Measurements from ENCODE around the gene LIN7B.
A peak's percentile ranks its signal among the peaks of the same experiment; 100 is the strongest.
"Not testable (repeated sequence)": the region's sequence is repeated elsewhere in the genome, so short reads cannot be mapped to it uniquely, and the experiment has no call there.

The LIN7B gene, protein sequence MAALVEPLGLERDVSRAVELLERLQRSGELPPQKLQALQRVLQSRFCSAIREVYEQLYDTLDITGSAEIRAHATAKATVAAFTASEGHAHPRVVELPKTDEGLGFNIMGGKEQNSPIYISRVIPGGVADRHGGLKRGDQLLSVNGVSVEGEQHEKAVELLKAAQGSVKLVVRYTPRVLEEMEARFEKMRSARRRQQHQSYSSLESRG

DNA sequence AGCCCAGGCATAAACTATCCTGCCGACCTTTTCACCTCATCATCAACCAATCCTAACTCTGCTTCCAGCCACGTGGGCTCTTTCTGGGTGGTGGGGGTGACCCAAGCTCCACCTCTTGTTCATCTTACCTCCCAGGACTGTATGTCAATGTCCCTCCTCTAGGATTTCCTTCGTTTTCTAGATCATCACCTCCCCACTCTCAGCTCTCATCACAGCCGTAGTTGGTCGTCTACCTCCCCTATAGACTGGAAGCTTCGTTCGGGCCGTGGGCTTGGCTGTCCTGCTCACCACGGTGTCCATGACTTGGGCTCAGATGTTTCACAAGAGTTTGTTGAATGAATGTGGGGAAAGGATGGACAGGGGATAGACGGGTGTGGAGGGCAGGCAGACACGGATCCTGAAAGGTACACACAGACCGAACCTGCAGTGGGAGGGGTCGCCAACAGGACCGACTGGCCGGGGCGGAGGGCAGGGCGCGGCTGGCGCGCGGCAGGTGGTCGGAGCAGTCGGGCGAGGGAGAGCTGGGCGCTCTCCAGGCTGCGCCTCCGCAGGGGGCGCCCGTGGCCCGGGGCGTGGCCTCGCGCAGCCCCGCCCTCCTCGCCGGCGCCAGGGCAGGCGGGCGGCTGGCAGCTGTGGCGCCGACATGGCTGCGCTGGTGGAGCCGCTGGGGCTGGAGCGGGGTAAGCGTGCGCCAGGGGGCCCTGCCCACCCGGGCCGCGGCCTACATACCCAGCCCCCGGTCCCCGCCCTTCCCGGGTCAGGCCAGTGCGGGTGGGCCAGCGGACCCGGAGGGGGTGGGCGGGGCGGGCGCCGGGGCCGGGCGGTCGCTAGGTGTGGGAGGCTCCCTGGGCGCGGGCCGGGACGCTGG is at the start of gene LIN7B:
Gene LIN7B (plus strand): TSS at position 609 of the 868 bp plus-strand sequence. CDS start 35 bp downstream, at position 644.
- DNase-seq, result peak; percentile 66

DNA sequence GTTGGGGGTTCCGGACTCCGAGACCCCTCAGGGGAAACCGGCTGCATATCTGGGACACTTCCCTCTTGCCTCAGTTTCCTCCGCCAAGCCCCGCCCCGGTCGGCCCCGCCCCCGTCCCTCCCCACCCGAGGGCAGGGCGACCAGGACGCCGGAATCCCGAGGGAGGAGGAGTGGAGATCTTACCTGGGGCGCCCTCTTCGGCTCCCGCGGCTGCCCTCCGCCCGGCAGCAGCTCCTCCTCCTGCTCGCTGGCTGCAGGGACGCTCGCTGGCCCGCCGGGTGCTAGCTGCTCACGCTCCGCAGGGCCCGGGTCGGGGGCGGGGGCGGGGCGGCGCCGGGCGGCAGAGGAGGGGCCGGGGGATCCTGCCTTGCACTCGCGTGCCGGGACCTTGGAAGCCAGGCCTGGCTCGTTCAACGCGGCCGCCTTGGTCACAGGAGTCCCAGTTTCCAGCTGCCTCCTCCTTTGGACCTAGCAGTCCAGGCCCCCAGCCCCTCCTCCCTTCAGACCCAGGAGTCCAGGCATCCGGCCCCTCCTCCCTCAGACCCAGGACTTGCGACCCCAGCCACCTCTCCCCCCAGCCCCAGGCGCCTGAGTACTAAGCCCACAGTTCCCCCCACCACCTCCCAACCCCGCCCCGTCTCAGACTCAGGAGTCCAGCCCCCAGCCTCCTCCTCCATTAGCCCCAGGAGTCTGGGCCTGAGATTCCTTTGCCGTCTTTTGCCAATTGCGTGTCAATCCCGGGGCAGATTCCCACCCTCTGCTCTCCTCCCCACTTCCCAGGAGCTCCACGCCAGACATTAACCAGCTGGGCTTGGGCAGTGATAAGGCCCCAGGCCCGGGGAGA is 49.2 kb upstream of the LIN7B start, which contains the start of gene NTF4:
Gene NTF4 (minus strand): TSS at position 51 of the 844 bp plus-strand sequence. CDS start 2,821 bp downstream, outside the sequence.
- DNase-seq, result no peak

DNA sequence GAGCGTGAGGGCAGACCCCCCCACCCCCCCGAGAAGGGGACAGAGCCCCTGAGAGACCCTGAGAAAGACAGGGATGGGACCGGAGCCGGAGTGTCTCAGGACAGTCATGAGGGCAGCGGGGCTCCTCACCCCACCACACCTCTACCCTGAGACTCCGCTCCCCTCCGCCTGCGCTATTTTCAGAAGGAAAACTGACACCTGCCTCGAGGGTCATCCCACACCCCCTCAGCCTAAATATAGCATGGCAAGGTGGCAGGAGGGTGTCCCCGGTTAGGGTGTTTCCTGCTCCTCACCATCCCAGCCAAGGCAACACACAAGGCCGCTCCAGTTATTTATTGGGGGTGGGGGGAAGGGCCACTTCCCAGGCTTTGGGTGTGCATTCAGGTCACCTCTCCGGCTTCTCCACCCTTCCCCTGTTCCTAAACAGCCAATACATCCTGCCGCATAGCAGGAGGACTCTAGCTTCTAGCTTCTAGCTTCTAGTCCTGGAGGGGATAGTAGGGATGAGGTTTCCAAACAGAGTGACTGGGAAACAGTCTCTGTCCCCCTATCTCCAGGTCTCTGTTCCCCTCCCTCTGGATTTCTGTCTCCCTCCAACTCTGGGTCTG is 48.2 kb upstream of the LIN7B start:
- no peak for DNase-seq

DNA sequence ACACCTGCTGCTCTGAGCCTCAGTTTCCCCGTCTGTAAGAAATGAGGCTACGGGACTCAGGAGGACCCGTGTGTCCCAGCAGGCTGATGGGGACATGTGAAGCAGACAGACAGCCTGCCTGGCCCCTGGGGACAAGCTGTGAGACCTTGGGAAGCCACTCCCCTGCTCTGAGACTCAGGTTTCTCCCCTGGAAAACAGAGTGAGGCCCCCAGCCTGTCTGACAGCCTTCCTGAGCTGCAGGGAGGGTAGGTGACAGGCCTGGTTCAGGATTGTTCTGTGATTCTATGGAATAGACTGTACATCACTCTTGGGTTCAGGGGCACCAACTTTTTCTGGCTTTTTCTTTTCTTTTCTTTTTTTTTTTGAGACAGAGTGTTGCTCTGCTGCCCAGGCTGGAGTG is 46.6 kb upstream of the LIN7B start:
- no peak for DNase-seq

DNA sequence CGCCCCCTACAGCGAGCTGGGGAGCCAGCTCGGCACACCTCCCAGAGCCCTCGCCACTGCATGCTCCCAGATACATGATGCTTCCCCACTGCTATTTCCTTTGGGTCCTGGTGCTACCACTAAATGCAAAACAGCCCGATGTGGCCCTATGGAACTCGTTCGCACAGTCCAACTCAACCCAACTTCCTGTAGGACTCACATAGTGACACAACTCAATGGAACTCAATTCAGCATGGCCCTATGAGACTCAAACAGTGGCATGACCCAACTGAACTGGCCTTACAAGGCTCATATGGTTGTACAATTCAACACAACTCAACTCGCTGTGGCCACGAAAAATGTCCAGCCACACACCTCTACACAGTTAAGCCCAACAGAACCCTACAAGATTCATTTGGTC is 45.1 kb upstream of the LIN7B start:
- DNase-seq, result no peak

DNA sequence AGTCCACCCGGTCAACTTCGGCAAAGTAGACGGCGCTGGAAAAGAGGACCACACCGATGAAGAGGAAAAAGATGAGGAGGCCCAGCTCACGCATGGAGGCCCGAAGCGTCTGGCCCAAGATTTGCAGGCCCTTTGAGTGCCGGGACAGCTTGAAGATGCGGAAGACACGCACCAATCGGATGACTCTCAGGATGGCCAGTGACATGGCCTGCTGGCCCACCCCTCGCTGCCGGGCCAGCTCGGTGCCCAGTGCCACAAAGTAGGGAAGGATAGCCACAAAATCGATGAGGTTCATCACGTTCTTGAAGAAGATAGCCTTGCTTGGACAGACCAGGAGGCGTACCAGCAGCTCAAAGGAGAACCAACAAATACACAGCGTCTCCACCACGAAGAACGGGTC is 43.8 kb upstream of the LIN7B start:
- DNase-seq, result no peak

DNA sequence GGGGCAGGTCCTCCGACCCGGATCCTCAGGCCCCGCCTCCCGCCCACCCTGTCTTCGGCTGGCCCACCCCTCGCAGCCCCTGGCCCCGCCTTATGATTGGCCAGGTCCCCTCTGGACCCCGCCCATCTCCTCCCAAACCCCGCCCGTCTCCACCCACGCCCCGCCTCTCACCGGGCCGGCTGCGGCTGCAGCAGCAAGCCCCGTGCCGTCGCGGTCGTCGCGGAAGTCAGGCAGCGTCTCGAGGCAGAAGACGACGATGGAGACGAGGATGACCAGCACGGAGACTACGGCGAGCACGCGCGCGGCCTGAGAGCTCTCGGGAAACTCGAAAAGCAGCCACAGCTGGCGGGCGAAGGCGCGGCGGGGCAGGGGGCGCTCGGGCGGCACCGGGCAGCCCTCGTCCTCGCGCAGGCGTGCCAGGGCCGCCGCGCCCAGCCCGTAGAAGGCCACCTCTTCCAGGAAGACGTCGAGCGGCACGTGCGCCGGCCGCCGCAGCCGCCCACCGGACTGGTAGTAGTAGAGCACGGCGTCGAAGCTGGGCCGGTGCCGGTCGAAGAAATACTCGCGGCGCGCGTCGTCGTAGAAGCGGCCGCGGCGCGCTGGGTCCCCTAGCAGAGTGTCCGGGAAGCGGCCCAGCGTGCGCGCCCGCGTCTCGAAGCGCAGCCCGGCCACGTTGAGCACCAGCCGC is 42.2 kb upstream of the LIN7B start:
- no peak for DNase-seq

DNA sequence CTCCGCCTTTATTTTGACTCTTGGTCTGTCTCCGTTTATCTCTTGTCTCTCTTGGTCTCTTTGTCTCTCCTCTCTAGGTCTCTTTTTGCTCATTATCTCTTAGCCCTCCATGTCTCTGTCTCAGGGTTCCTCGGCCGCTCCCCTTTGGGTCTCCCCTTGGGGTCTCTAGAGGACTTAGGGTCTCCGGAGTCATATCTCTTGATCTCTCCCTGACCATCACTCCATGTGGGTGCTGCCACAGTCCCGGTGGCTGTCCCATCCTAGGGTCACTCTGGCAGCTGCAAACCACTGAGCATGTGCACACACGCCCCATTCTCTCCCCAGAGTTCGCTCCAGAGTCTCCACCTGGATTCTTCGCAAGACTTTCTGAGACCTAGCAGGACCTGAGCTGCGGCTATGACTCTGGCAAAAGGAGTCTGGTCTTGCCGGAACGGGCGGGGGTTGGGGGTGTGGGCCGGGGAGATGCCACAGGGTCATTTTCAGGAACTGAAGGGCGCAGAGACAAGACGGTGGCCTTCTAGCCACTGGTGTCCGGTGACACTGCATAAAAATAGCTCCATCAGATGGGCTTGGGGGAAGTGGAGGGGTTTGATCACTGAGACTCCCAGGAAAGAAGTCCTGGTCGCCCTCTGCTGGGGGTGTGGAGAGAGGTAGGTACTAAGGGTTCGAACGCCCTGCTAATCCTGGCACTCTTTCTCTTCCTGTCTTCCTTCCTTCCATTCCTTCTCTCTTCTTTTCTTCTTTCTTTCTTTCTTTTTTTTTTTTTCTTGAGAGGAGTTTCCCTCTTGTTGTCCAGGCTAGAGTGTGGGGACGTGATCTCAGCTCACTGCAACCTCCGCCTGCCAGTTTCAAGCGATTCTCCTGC is 40.4 kb upstream of the LIN7B start:
- DNase-seq, result no peak

DNA sequence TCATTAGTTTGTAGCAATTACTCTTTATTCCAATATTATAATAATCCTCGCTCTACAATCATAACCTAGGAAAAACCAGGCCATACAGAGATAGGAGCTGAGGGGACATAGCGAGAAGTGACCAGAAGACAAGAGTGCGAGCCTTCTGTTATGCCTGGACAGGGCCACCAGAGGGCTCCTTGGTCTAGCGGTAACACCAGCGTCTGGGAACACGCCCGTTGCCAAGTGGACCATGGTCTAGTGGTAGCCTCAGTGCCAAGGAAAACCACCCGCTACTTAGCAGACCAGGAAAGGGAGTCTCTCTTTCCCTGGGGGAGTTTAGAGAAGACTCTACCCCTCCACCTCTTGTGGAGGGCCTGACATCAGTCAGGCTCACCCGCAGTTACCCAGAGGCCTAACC is 39.3 kb upstream of the LIN7B start:
- not testable (repeated sequence) for DNase-seq

DNA sequence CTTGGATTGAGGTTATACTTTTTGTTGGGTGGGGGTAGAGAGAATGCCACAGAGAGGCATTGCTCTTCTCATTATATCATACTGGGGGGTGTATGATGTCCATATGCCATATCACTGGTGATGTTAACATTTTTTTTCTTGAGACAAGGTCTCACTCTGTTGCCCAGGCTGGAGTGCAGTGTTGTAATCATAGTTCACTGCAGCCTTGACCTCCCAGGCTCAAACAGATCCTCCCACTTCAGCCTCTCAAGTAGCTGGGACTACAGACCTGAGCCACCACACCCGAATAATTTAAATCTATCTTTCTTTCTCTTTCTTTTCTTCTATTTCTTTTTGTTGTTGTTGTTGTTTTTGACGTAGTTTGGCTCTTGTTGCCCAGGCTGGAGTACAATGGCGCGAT is 33.8 kb upstream of the LIN7B start:
- DNase-seq, result no peak

DNA sequence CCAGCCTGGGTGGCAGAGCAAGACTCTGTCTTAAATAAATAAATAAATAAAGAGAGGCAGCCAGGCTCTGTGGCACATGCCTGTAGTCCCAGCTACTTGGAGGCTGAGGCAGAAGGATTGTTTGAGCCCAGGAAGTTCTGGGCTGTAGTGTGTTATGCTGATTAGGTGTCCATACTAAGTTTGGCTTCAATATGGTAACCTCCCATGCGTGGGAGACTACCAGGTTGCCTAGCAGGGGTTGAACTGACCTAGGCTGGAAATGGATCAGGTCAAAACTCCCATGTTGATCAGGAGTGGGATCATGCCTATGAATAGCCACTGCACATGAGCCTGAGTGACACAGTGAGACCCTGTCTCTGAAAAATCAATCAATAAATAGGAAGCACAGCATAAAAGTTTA is 32.9 kb upstream of the LIN7B start:
- DNase-seq, result no peak

DNA sequence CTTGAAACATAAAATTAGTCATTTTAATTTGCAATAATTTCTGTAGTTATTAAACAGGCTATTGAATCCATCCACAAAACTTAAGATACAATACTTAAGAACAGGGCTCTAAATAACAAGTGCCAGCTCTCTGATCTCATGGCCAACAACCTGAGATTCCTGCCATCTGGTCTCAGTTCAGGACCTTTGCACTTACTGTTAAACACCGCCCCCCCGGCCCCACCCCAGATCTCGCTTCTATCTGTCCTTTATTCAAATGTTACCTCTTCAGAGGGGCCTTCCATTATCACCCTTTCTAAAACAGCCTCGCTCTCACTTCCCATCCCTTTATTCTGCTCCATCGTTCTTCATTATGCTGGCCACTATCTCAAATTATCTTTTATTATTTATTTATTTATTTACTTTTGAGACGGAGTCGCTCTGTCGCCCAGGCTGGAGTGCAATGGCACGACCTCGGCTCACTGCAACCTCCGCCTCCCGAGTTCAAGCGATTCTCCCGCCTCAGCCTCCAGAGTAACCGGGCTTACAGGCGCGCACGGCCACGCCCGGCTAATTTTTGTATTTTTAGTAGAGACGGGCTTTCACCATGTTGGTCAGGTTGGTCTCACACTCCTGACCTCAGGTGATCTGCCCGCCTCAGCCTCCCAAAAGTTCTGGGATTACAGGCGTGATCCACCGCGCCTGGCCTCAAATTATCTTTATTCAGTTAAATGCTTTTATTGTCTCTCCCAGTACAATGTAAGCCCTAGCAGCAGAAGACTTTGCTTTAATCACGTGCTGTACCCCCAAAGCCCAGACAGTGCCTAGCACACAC is 29.8 kb upstream of the LIN7B start:
- DNase-seq, result no peak

DNA sequence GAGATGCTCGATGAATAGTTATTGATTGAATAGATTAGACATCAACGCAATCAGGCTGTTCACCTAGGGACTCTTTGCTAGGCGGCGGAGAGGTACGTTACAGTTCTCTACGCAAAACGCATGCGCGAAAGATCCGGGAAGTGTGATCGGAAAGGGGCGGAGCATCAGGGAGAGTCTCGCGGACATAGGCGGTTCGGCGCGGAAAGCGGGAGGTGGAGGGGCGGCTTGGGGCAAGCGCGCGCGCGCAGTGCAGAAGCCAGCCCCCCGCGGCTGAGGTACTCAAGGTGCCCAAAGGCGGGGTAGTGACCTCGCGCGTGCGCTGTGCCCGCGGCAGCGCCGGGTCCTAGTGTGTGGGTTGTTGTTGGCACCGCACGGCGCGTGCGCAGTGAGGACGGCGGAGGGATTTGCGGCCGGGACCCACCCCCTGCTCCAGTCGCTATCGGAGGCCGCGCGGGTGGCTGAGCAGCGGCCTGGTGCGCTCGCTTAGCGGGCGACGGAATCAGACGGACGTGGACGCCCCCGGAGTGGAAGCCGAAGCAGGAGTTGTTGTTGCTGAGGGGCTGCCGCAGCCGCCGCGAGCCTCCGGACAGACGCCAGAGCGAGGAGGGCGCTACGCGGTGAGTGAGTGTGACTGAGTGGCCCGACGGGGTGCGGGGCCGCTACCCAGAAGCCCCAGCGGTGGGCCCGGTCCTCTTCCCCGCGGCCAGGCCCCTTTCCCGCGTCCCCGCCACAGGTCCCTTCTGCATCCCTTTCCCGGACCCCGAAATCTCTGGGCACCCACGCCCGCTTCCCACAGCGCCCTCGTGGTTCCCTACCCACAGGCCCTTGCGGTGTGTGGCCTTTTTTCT is 28.9 kb upstream of the LIN7B start, which contains the start of gene SNRNP70:
Gene SNRNP70 (plus strand): TSS at position 432 of the 848 bp plus-strand sequence. CDS start 964 bp downstream, outside the sequence.
- DNase-seq, result peak; percentile 95

DNA sequence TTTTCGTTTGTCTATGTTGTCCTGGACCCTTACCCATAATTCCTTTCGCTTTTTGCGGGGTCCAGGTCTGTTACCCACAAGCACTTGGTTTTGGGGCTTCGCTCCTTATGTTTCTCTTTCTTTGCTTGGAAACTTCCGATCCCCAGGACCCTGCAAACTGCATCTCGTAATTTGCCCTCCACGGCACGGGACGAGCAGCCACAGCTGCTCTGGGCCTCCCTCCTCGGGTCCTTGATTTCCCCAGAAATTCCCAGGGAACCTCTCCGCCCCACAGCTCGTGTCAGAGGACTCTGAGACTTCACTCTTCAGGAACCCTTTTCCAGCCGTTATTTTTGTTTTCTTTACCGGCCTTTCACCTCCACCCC is 28.3 kb upstream of the LIN7B start:
- no peak for DNase-seq

DNA sequence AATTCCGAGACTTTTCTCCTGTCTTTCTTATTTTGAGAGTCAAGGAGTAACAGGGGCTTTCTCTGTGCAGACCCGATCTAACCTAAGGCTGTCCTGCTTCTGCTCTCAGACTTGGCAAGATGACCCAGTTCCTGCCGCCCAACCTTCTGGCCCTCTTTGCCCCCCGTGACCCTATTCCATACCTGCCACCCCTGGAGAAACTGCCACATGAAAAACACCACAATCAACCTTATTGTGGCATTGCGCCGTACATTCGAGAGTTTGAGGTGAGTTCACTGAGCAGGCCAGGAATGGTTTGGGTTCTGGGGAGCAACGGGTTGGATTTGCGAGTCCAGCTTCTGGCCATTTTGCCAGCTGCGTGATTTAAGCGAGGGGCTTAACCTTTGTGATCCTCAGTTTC is 27.9 kb upstream of the LIN7B start:
- DNase-seq, result no peak

DNA sequence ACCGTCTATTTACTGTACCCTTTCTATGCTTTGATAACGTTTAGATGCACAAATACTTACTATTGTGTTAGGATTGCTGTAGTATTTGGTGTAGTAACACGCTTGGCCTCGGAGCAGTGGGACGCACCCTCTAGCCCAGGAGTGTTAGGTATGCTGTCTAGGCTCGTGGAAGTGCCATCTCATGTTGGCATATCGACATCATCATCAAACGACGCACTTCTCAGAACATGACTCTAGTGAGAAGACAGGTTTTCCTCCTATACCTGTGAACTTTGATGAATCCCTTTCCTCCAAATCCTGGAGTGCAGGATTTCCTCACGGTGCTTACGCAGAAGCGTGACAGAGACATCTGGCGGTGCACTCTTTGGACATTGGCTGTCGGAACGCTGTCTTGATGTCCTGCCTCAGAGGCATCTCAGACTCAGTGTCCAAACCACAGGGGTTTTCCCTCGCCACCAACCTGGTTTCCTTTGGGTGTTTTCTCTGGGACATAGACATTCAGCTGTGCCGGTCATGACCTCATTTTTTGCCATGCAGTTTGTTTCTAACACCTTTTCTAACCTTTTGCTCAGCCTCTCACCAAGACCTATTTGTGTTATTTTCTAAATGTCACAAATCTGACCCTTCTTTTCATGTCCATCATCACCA is 22.7 kb upstream of the LIN7B start:
- no peak for DNase-seq

DNA sequence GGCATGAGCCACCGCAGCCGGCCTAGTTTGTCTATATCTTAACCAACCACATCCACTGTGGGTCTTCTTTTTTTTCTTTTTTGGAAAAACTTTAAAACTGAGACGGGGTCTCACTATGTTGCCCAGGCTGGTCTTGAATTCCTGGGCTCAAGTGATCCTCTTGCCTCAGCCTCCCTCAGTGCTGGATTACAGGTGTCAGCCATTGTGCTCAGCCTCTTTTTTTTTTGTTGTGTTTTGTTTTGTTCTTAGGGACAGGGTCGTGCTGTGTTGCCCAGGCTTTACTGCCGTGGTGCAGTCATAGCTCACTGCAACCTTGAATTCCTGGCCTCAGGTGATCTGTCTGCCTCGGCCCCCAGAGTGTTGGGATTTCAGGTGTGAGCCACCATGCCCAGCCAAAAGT is 21.5 kb upstream of the LIN7B start:
- no peak for DNase-seq
